ENCODE results near the gene MLIP. TPM values are rescaled to one million over a fixed set of nuclear protein-coding genes. Genes with fewer than 3 reads are reported as not detected.

Gene MLIP
- polyA plus RNA-seq, 1 experiment = not detected

GRCh38 chr6:54087721-54088120 is 23.5 kb upstream of the MLIP start:
- no peak for TF ChIP-seq CTCF (IDR thresholded peaks at IDR 0.05; ENCODE audit: insufficient read depth, low read depth, low read length)
- CTCF ChIA-PET = no interaction called here
- no peak for DNase-seq (ENCODE audit: low read depth)

GRCh38 chr6:54093326-54093948 is 17.8 kb upstream of the MLIP start:
- Histone ChIP-seq H3K27me3 (ENCODE audit: control insufficient read depth, insufficient read depth, low read length) (no peaks in the 10 kb centered on the region), H3K4me3 (ENCODE audit: low read depth, low read length) (no peak overlapping the region), H3K36me3 (ENCODE audit: control insufficient read depth, insufficient read depth, low read length) (no peaks in the 10 kb centered on the region)
- CTCF ChIA-PET = no interaction called here
- no peak for TF ChIP-seq CTCF (IDR thresholded peaks at IDR 0.05; ENCODE audit: insufficient read depth, low read depth, low read length)
- POLR2A ChIA-PET = no interaction called here
- DNase-seq (ENCODE audit: low read depth) = no peak

More at GRCh38 chr6:54087721-54088120, 23.5 kb upstream of the MLIP start:
- no peaks in the 10 kb centered on the region for H3K36me3 ChIP-seq (ENCODE audit: control insufficient read depth, insufficient read depth, low read length)
- POLR2A ChIA-PET = interaction anchor here (0.7 kb wide), 1 partner anchor 67 kb away, joined by 5 read pairs; no protein-coding TSS in a partner anchor
- no peak overlapping the region for H3K4me3 ChIP-seq (ENCODE audit: low read depth, low read length)
- no peaks in the 10 kb centered on the region for H3K27me3 ChIP-seq (ENCODE audit: control insufficient read depth, insufficient read depth, low read length)

GRCh38 chr6:54094293-54094692 is 16.9 kb upstream of the MLIP start:
- Histone ChIP-seq H3K27me3 (ENCODE audit: control insufficient read depth, insufficient read depth, low read length) (no peaks in the 10 kb centered on the region), H3K36me3 (ENCODE audit: control insufficient read depth, insufficient read depth, low read length) (no peaks in the 10 kb centered on the region), H3K4me3 (ENCODE audit: low read depth, low read length) (no peak overlapping the region)
- TF ChIP-seq CTCF (IDR thresholded peaks at IDR 0.05; ENCODE audit: insufficient read depth, low read depth, low read length) = no peak
- ChIA-PET POLR2A (no interaction called here), CTCF (no interaction called here)
- no peak for DNase-seq (ENCODE audit: low read depth)

GRCh38 chr6:54094786-54095185 is 16.5 kb upstream of the MLIP start:
- CTCF ChIA-PET = no interaction called here
- Histone ChIP-seq H3K27me3 (ENCODE audit: control insufficient read depth, insufficient read depth, low read length) (no peaks in the 10 kb centered on the region), H3K36me3 (ENCODE audit: control insufficient read depth, insufficient read depth, low read length) (no peaks in the 10 kb centered on the region), H3K4me3 (ENCODE audit: low read depth, low read length) (no peak overlapping the region)
- POLR2A ChIA-PET = no interaction called here
- no peak for DNase-seq (ENCODE audit: low read depth)
- TF ChIP-seq CTCF (IDR thresholded peaks at IDR 0.05; ENCODE audit: insufficient read depth, low read depth, low read length) = no peak

- H3K36me3 ChIP-seq (ENCODE audit: control insufficient read depth, insufficient read depth, low read length) = no peaks in the 10 kb centered on the region
- POLR2A ChIA-PET = no interaction called here
- CTCF ChIA-PET = no interaction called here
- no peak overlapping the region for H3K4me3 ChIP-seq (ENCODE audit: low read depth, low read length)
- no peaks in the 10 kb centered on the region for H3K27me3 ChIP-seq (ENCODE audit: control insufficient read depth, insufficient read depth, low read length)
- TF ChIP-seq CTCF (IDR thresholded peaks at IDR 0.05; ENCODE audit: insufficient read depth, low read depth, low read length) = no peak
- DNase-seq (ENCODE audit: low read depth) = no peak
Observed at GRCh38 chr6:54095723-54096122, 15.5 kb upstream of the MLIP start.

Measured in BJ (cell line).